Kidney (tissue), 14 donors: ENCODE measurements around the gene LIPC. TPM values are rescaled to one million over a fixed set of nuclear protein-coding genes. Genes with fewer than 3 reads are reported as not detected.

Source experiments
- DNase-seq, 5 donors: peaks; one replicate each; pipeline ENCODE4 v3.0.0-alpha.2; 2013 to 2020
- FAIRE-seq: peaks from 2 replicates; lab custom pipeline; 2012; peaks lifted over from hg19 to GRCh38; lab: Jason Lieb, UNC
- H3K27ac ChIP-seq, 2 donors: one replicate each; pipeline ENCODE4 v1.7.0; 2013; ENCODE audit warnings: low read depth in 2 of 2, low read length in 2 of 2, inconsistent platforms in 1 of 2
- H3K27me3 ChIP-seq: one replicate; pipeline ENCODE4 v1.7.1; 2013; ENCODE audit warnings: low read length, inconsistent platforms; ENCODE audit not compliant: control insufficient read depth, insufficient read depth
- H3K36me3 ChIP-seq, 3 donors: one replicate each; pipeline versions ENCODE4 v1.7.0 to v1.7.1; 2013; ENCODE audit warnings: low read length in 3 of 3, control low read depth in 1 of 3, inconsistent platforms in 1 of 3; ENCODE audit not compliant: insufficient read depth in 3 of 3, control insufficient read depth in 2 of 3
- H3K4me1 ChIP-seq, 3 donors: one replicate each; pipeline versions ENCODE4 v1.7.0 to v1.7.1; 2013; ENCODE audit warnings: low read length in 3 of 3, inconsistent platforms in 1 of 3, low read depth in 1 of 3; ENCODE audit not compliant: control insufficient read depth in 2 of 3, insufficient read depth in 2 of 3
- H3K4me3 ChIP-seq, 3 donors: one replicate each; pipeline versions ENCODE4 v1.7.0 to v1.8.1; 2013; ENCODE audit warnings: low read length in 3 of 3, control low read depth in 1 of 3, inconsistent platforms in 1 of 3
- H3K9ac ChIP-seq, 3 donors: one replicate each; pipeline versions ENCODE4 v1.7.0 to v1.7.1; 2013; ENCODE audit warnings: low read length in 3 of 3, control low read depth in 1 of 3, inconsistent platforms in 1 of 3
- H3K9me3 ChIP-seq, 3 donors: one replicate each; pipeline versions ENCODE4 v1.7.0 to v1.7.1; 2013; ENCODE audit warnings: low read length in 3 of 3, control low read depth in 1 of 3, inconsistent platforms in 1 of 3; ENCODE audit not compliant: control insufficient read depth in 2 of 3, insufficient read depth in 1 of 3
- intact Hi-C: fragments of 100-400 bp; cut with DNase I; formaldehyde crosslinking; loops from one replicate; pipeline ENCODE4 v1.11.1; 2022
- polyA plus RNA-seq: library from polyadenylated mRNA; stranded (reverse); fragments of 350-450 nt; fragmentation: Illumina TruSeq; extraction: RNeasy Lipid Tissue Mini Kit (QIAGEN cat#74804); gene quantifications from one replicate; pipeline ENCODE4 v1.2.3, GENCODE V29; 2014; ENCODE audit warnings: low read depth, low replicate concordance; ENCODE audit not compliant: insufficient read depth
- total RNA-seq: library from RNA; stranded (reverse); fragmentation: NEBNext Ultra II Directional; extraction: Animal tissue kit (Norgen Biotek cat#: 25700); gene quantifications from one replicate; pipeline ENCODE4 v1.2.1, GENCODE V29; 2021
- TF ChIP-seq, protein P1 (sequence below): IDR thresholded peaks from 3 replicates; pipeline ENCODE4 v1.5.1; 2012; ENCODE audit warnings: mild to moderate bottlenecking, moderate library complexity, borderline replicate concordance; ENCODE audit not compliant: insufficient read depth; ENCODE audit errors: extremely low read depth
- donor health status: control.
- donor health status: control.
- donor health status: control.
- donor health status: control.
- donor health status: control.
- donor health status: DM: yes; HTN: yes; CAD: no.
- donor health status: Normal renal cell carcinoma (clear cell type).

LIPC gene
- total and polyA plus RNA-seq, 2 donors from 2014 or later: 9.9 to 21.6 TPM

DNA sequence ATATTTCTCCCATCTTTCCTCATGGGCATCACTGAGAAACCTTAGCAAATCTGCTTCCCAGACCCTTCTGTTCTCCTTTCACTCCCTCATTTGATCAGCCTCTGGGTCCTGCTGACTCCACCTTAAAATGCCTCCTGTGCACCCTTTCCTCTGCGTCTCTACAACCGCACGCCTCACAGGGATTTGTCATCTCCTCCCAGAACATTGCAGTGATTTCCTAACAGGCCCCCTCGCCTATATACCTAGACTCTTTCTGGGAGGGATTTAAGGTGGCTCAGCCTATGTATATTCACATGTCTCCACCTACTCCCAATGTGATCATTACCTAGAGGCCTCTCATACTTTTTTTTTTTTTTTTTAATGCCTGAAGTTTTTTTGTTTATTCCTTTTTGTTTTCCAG lies 69.2 kb downstream of the LIPC start:
- no peak overlapping the region for H3K9ac ChIP-seq
- no peak overlapping the region for H3K4me3 ChIP-seq
- intact Hi-C loops: no loop called here
- TF ChIP-seq, protein P1, sequence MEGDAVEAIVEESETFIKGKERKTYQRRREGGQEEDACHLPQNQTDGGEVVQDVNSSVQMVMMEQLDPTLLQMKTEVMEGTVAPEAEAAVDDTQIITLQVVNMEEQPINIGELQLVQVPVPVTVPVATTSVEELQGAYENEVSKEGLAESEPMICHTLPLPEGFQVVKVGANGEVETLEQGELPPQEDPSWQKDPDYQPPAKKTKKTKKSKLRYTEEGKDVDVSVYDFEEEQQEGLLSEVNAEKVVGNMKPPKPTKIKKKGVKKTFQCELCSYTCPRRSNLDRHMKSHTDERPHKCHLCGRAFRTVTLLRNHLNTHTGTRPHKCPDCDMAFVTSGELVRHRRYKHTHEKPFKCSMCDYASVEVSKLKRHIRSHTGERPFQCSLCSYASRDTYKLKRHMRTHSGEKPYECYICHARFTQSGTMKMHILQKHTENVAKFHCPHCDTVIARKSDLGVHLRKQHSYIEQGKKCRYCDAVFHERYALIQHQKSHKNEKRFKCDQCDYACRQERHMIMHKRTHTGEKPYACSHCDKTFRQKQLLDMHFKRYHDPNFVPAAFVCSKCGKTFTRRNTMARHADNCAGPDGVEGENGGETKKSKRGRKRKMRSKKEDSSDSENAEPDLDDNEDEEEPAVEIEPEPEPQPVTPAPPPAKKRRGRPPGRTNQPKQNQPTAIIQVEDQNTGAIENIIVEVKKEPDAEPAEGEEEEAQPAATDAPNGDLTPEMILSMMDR: no peak
- DNase-seq (no peak), FAIRE-seq (no peak)
- peaks cover 0 to 15% (median 5%) of the 10 kb centered on the region in 3 donors for H3K4me1 ChIP-seq
- H3K9me3 ChIP-seq: no peaks in the 10 kb centered on the region
- H3K27ac ChIP-seq: no peak overlapping the region
- H3K27me3 ChIP-seq: no peaks in the 10 kb centered on the region
- no peaks in the 10 kb centered on the region for H3K36me3 ChIP-seq

DNA sequence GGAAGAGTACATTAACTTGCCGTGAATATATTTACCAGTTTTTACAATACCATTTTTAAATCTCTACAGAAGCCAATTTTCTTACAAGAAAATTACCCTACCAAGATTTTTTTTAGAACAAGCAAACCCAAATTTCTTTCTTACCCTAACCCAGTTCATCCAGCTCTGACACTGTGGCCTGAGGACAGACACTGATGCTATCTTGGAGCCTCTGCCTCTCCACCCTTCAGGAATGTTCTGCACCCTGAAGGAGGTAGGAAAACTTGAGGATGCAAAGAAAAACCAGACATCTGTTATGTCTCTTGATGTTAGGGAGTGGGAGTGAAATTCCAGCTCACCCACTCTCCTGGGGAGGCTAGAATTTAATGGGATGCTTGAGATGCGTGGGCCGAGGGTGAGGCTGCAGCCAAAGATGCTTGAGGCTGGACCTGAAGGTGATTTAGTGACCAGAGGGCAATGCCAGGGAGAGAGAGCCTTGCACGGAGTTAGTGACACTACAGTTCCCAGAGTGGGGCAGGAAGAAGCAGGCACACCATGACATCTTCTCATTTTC lies 69.9 kb downstream of the LIPC start:
- intact Hi-C loops: no loop called here
- Histone ChIP-seq H3K27me3 (no peaks in the 10 kb centered on the region), H3K9me3 (no peaks in the 10 kb centered on the region), H3K4me3 (no peak overlapping the region), H3K4me1 (peaks cover 0 to 22% (median 9%) of the 10 kb centered on the region in 3 donors), H3K9ac (no peak overlapping the region), H3K36me3 (no peaks in the 10 kb centered on the region), H3K27ac (no peak overlapping the region)
- DNase-seq (peak in 4 of 5 donors; percentile 71 to 84 (median 80)), FAIRE-seq (no peak)
- TF ChIP-seq, protein P1: no peak

DNA sequence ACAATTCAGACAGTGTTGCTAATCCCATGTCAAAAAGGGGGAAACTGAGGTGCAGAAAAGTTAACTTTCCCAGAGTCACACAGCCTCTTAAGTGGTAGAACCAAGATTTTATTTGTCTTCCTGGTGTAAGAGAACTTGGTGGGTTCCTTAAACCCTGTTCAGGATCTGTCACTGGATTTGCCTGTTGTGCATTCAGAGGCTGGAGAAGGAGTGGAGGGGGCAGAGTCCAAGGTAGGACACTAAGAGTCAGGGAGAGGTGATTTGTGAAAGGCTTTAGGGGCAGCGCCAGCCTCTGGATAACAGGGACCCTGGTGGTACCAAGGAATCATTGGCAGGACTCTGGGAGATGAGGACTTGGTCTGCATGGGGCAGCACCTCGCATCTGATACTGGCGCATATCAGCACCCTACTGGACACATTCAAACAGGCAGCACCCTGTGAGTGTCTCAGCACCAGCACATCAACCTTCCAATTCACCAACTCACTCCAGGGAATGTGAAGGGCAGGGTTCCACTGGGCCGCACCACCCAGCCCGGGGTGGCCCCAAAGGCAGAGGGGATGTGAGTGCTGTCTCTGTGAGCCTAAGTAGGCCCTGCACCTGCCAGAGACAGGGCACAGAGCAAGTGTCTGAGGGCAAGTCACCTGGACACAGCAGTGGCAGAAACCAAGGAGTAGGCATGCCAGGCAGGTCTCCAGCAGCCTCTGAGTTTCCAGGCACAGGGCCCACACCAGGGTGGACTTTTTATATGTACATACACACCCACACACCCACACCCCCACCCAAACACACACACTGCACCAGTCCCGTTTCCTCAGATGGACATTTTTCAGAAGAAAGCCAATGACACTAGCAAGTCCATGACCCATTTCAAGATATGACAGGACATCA lies 71.6 kb downstream of the LIPC start:
- DNase-seq: no peak
- Histone ChIP-seq H3K4me1 (peaks cover 0 to 30% (median 9%) of the 10 kb centered on the region in 3 donors), H3K9me3 (no peaks in the 10 kb centered on the region), H3K9ac (no peak overlapping the region), H3K36me3 (no peaks in the 10 kb centered on the region), H3K27me3 (no peaks in the 10 kb centered on the region), H3K4me3 (no peak overlapping the region), H3K27ac (no peak overlapping the region)
- no peak for FAIRE-seq
- TF ChIP-seq, protein P1: no peak
- intact Hi-C loops: no loop called here
